Prostate gland (tissue), 2 donors: ENCODE measurements around the gene TBX3. TPM values are rescaled to one million over a fixed set of nuclear protein-coding genes. Genes with fewer than 3 reads are reported as not detected.

Experiments used
- DNase-seq: peaks from one replicate; pipeline ENCODE4 v3.0.0-alpha.2; 2019; ENCODE audit warnings: low spot score
- H3K27ac ChIP-seq, 2 donors: fragments of 200-600 bp; sonication (generic); 2 replicates each; pipeline ENCODE4 v1.5.1; 2017 to 2019
- H3K27me3 ChIP-seq: fragments of 200-600 bp; sonication (generic); replicated peaks from 2 replicates; pipeline ENCODE4 v1.5.1; 2019; ENCODE audit not compliant: insufficient read depth
- H3K36me3 ChIP-seq, 2 donors: fragments of 200-600 bp; sonication (generic); 1 replicate in 1 of 2; 2 replicates in 1 of 2; pipeline versions ENCODE4 v1.5.1 to v1.8.1; 2017 to 2019
- H3K4me1 ChIP-seq: fragments of 200-600 bp; sonication (generic); replicated peaks from 2 replicates; pipeline ENCODE4 v1.5.1; 2019
- H3K4me3 ChIP-seq, 2 donors: fragments of 200-600 bp; sonication (generic); 2 replicates each; pipeline ENCODE4 v1.5.1; 2017 to 2019
- H3K9me3 ChIP-seq: fragments of 200-600 bp; sonication (generic); 2 replicates; pipeline ENCODE4 v1.5.1; 2017
- POLR2A ChIP-seq: fragments of 450-650 bp; IDR thresholded peaks from one replicate; pipeline ENCODE4 v1.6.1; 2016; ENCODE audit warnings: antibody characterized with exemption, mild to moderate bottlenecking
- POLR2AphosphoS5 ChIP-seq: sonication (generic); formaldehyde crosslinking; IDR thresholded peaks from one replicate; pipeline ENCODE4 v1.6.1; 2017; ENCODE audit warnings: antibody characterized with exemption
- WGBS: methylation state at CpG from one replicate; pipeline ENCODE4 v1.1.5; 2018; 5-methylcytosine and 5-hydroxymethylcytosine counted together
- intact Hi-C: fragments of 100-400 bp; cut with DNase I; formaldehyde crosslinking; loops from one replicate; pipeline ENCODE4 v1.14.2; 2022
- total RNA-seq, 2 donors: library from RNA; depleted of rRNA; stranded (reverse); fragments of >200 nt; gene quantifications; one replicate each; pipeline ENCODE4 v1.1.0, GENCODE V29; 2016
- TF ChIP-seq, protein P1 (sequence below), 4 experiments: fragments of 200-600 bp in 2 of 4; fragments of 450-650 bp in 2 of 4; sonication (generic) in 2 of 4; IDR thresholded peaks; 1 replicate in 3 of 4; 2 replicates in 1 of 4; pipeline ENCODE4 v1.5.1; 2016 to 2019; ENCODE audit warnings: antibody characterized with exemption in 4 of 4, mild to moderate bottlenecking in 2 of 4, moderate library complexity in 2 of 4

TBX3 gene
- total RNA-seq, 2 donors from 2014 or later: 155 to 259 TPM

DNA sequence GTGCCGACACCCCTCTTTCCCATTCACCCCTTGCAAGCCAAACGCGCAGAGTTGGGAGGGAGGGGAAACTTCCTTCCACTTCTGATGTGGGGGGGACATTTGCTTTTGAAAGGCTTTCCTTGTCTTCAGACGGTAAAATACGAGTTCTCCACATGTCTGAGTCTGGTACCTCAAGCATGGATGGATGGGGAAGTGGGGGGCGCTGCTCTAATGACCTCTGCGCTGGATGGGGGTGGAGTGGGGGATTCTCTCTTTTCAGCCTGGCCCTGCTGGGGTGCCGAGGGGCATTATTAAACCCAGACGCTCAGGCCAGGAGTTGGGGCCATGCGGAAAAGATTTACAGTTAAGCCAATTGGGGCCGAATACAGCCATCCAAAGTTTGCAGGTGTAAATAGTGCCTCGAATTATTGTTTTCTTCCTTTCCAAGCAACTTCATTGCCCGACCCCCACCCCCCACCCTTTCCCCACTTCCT, 9.1 kb upstream of the TBX3 start:
- WGBS: 5% methylated on average over 13 of the region's 13 CpGs
- Histone ChIP-seq H3K4me3 (peak overlapping the region; percentile 45 to 47), H3K36me3 (no peaks in the 10 kb centered on the region), H3K27ac (peak overlapping the region; percentile 88 to 98), H3K9me3 (no peaks in the 10 kb centered on the region), H3K4me1 (peaks cover 17% of the 10 kb centered on the region), H3K27me3 (no peaks in the 10 kb centered on the region)
- DNase-seq: no peak
- intact Hi-C loops: loop anchor here (2.0 to 10.0 kb wide), 2 partner anchors 54 to 622 kb away; no protein-coding TSS in a partner anchor
- TF ChIP-seq POLR2AphosphoS5: no peak
- TF ChIP-seq POLR2A: no peak
- TF ChIP-seq, protein P1, sequence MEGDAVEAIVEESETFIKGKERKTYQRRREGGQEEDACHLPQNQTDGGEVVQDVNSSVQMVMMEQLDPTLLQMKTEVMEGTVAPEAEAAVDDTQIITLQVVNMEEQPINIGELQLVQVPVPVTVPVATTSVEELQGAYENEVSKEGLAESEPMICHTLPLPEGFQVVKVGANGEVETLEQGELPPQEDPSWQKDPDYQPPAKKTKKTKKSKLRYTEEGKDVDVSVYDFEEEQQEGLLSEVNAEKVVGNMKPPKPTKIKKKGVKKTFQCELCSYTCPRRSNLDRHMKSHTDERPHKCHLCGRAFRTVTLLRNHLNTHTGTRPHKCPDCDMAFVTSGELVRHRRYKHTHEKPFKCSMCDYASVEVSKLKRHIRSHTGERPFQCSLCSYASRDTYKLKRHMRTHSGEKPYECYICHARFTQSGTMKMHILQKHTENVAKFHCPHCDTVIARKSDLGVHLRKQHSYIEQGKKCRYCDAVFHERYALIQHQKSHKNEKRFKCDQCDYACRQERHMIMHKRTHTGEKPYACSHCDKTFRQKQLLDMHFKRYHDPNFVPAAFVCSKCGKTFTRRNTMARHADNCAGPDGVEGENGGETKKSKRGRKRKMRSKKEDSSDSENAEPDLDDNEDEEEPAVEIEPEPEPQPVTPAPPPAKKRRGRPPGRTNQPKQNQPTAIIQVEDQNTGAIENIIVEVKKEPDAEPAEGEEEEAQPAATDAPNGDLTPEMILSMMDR (IDR thresholded peaks at IDR 0.05): no peak

DNA sequence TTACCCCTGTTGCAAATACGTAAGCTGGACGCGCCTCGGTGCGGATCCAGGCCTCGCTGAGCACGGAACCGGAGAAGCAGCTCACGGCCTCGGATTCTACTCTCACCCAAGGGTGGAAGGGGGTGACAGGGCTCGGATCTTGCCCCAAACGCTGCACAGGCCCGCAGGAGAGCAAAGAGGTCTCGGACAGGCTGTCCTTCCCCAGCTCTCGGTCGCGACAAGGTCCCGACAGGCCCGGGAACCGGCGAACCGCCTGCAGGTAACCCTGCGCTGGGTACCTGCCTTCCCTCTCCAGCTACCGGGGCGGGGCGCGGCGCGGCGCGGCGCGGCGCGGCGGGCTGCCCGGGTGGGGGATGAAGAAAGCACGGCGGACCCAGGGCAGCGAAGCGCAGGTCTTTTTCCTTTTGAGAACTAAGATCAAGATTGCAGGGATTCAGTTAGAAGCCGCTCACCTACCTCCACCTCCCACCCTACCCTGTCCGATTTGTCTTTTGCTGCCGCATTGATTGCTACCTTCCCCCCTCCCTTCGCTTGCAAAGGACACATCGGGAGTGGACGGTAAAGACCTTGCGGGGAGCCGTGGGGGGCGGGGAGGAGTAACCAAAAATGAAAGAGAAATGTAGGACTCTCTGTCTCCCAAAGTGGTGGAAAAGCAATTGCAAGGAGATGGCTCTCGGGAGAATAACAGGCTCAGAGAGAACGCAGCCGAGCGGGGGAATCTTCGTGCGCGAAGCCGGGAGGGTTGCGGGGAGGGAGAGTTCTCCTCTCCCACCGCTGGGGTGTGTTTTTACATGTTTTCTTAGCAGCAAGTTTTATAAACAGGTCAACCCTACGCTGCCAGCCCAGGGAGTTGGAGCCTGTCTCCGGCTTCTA, 8.4 kb upstream of the TBX3 start:
- TF ChIP-seq, protein P1 (IDR thresholded peaks at IDR 0.05): peak in 1 of 4 experiments; percentile 64
- TF ChIP-seq POLR2A: peak; percentile 47
- TF ChIP-seq POLR2AphosphoS5: peak; percentile 54
- peaks cover 21% of the 10 kb centered on the region for H3K4me1 ChIP-seq
- WGBS: 4% methylated on average over 59 of the region's 62 CpGs
- H3K27ac ChIP-seq: peak overlapping the region; percentile 88 to 98
- no peaks in the 10 kb centered on the region for H3K36me3 ChIP-seq
- no peaks in the 10 kb centered on the region for H3K9me3 ChIP-seq
- H3K27me3 ChIP-seq: no peaks in the 10 kb centered on the region
- peak overlapping the region; percentile 45 to 47 for H3K4me3 ChIP-seq
- DNase-seq: peak; percentile 80
- intact Hi-C loops: loop anchor here (2.0 to 10.0 kb wide), 2 partner anchors 54 to 622 kb away; no protein-coding TSS in a partner anchor

DNA sequence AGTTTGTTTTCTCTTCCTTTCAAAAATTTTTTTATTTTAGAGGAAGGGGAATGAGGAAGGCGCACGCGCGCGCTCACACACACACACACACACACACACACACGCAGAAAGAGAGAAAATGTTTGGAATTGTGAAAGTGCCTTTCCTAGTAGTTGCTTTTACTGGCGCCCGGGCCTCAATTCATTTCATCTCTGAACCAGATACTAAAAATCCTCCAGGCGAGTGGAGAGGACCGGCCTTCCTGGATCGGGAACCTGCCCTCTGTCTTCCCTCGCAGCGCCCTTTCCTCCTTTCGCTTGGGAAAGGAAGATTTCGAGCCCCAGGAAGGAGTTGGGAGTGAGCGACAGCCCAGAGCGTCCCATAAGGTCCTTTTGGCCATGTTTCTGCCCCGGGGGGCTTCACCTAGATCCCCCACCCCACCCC, 7.8 kb upstream of the TBX3 start:
- WGBS: 17% methylated on average over 18 of the region's 18 CpGs
- Histone ChIP-seq H3K27me3 (no peaks in the 10 kb centered on the region), H3K27ac (peak overlapping the region; percentile 88 to 98), H3K4me3 (peak overlapping the region; percentile 45 to 47), H3K9me3 (no peaks in the 10 kb centered on the region), H3K4me1 (peaks cover 26% of the 10 kb centered on the region), H3K36me3 (no peaks in the 10 kb centered on the region)
- no peak for DNase-seq
- intact Hi-C loops: loop anchor here (2.0 to 10.0 kb wide), 2 partner anchors 55 to 623 kb away; no protein-coding TSS in a partner anchor
- no peak for TF ChIP-seq POLR2A
- TF ChIP-seq POLR2AphosphoS5: no peak
- TF ChIP-seq, protein P1 (IDR thresholded peaks at IDR 0.05): no peak

DNA sequence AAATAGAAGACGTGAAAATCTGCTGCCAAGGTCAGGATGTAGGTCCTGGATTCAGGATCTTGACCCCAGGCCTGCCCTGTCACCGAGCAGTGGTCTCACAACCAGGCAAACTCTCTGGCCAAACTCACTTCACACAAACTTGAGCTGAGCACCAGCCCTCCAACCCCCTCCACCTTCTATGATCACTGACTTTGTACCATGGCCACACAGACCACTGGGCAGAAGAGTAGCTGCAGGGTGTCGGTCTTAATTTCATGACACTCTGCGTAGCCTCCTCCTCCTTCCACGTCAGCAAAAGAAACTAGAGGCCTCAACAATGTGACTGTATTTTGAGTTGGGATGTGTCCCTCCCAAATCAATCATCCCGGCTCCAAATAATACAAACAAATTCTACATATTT, 7.2 kb upstream of the TBX3 start:
- peak overlapping the region; percentile 88 to 98 for H3K27ac ChIP-seq
- no peaks in the 10 kb centered on the region for H3K9me3 ChIP-seq
- H3K4me1 ChIP-seq: peaks cover 30% of the 10 kb centered on the region
- peak; percentile 57 for DNase-seq
- peak overlapping the region; percentile 45 to 47 for H3K4me3 ChIP-seq
- 22% methylated on average over 6 of the region's 6 CpGs for WGBS
- intact Hi-C loops: loop anchor here (10.0 kb wide), 1 partner anchor 624 kb away; no protein-coding TSS in a partner anchor
- H3K36me3 ChIP-seq: no peaks in the 10 kb centered on the region
- H3K27me3 ChIP-seq: no peaks in the 10 kb centered on the region
- TF ChIP-seq POLR2A (peak; percentile 45), POLR2AphosphoS5 (peak; percentile 50)
- TF ChIP-seq, protein P1 (IDR thresholded peaks at IDR 0.05): no peak
